ENCODE results near the gene TJP3. TPM values are rescaled to one million over a fixed set of nuclear protein-coding genes. Genes with fewer than 3 reads are reported as not detected.

Gene TJP3
- total RNA-seq, 2 experiments from 2014 or later: 8.2 to 9.0 TPM

GRCh38 chr19:3669082-3669946 is 38.9 kb upstream of the TJP3 start:
- Mint-ChIP-seq H3K4me1 (ENCODE audit: low read depth) (peaks cover 16% of the 10 kb centered on the region), H3K36me3 (ENCODE audit: low read depth) (no peaks in the 10 kb centered on the region), H3K4me3 (no peak overlapping the region), H3K9me3 (no peaks in the 10 kb centered on the region), H3K27ac (no peak overlapping the region), H3K27me3 (no peaks in the 10 kb centered on the region)
- no peaks in the 10 kb centered on the region for H3K9me3 ChIP-seq (ENCODE audit: control insufficient read depth in 1 of 2, insufficient read depth in 1 of 2, low read length in 2 of 2)
- no peak overlapping the region for H3K4me3 ChIP-seq (ENCODE audit: low read length)
- peaks cover 5% of the 10 kb centered on the region for H3K36me3 ChIP-seq (ENCODE audit: insufficient read depth, low read length)
- no peak for DNase-seq
- intact Hi-C loops (cut with DNase I, micrococcal nuclease): loop anchor here (5.0 to 10.0 kb wide), 4 partner anchors 153 to 535 kb away; no protein-coding TSS in a partner anchor
- H3K27ac ChIP-seq (ENCODE audit: low read depth in 1 of 2, low read length in 2 of 2): peak overlapping the region in 1 of 2 donors; percentile 4
- ChIA-PET POLR2A (no interaction called here), CTCF (no interaction called here)
- H3K27me3 ChIP-seq (ENCODE audit: control insufficient read depth in 1 of 2, insufficient read depth in 2 of 2, low read length in 2 of 2): no peaks in the 10 kb centered on the region
- H3K4me1 ChIP-seq (ENCODE audit: insufficient read depth, low read length): peaks cover 28% of the 10 kb centered on the region
- ATAC-seq (ENCODE audit: poor library complexity): no peak
- no peak for TF ChIP-seq CTCF (IDR thresholded peaks at IDR 0.05)

GRCh38 chr19:3669947-3670795 is 38.0 kb upstream of the TJP3 start:
- no peaks in the 10 kb centered on the region for H3K36me3 Mint-ChIP-seq (ENCODE audit: low read depth)
- Histone ChIP-seq H3K27me3 (ENCODE audit: control insufficient read depth in 1 of 2, insufficient read depth in 2 of 2, low read length in 2 of 2) (no peaks in the 10 kb centered on the region), H3K9me3 (ENCODE audit: control insufficient read depth in 1 of 2, insufficient read depth in 1 of 2, low read length in 2 of 2) (no peaks in the 10 kb centered on the region), H3K36me3 (ENCODE audit: insufficient read depth, low read length) (no peaks in the 10 kb centered on the region), H3K4me3 (ENCODE audit: low read length) (no peak overlapping the region), H3K27ac (ENCODE audit: low read depth in 1 of 2, low read length in 2 of 2) (no peak overlapping the region), H3K4me1 (ENCODE audit: insufficient read depth, low read length) (peaks cover 28% of the 10 kb centered on the region)
- no peak for ATAC-seq (ENCODE audit: poor library complexity)
- H3K4me1 Mint-ChIP-seq (ENCODE audit: low read depth): peaks cover 22% of the 10 kb centered on the region
- no peak overlapping the region for H3K4me3 Mint-ChIP-seq
- intact Hi-C loops (cut with DNase I, micrococcal nuclease): loop anchor here (5.0 to 10.0 kb wide), 4 partner anchors 152 to 535 kb away; no protein-coding TSS in a partner anchor
- TF ChIP-seq CTCF (IDR thresholded peaks at IDR 0.05): no peak
- H3K9me3 Mint-ChIP-seq: no peaks in the 10 kb centered on the region
- POLR2A ChIA-PET: interaction anchor here (2.3 kb wide), 1 partner anchor 18 kb away, joined by 11 read pairs; no protein-coding TSS in a partner anchor
- no peaks in the 10 kb centered on the region for H3K27me3 Mint-ChIP-seq
- H3K27ac Mint-ChIP-seq: no peak overlapping the region
- no peak for DNase-seq
- CTCF ChIA-PET: no interaction called here

GRCh38 chr19:3670796-3671679 is 37.1 kb upstream of the TJP3 start:
- POLR2A ChIA-PET: interaction anchor here (2.3 kb wide), 1 partner anchor 17 kb away, joined by 11 read pairs; no protein-coding TSS in a partner anchor
- CTCF ChIA-PET: no interaction called here
- no peak overlapping the region for H3K27ac ChIP-seq (ENCODE audit: low read depth in 1 of 2, low read length in 2 of 2)
- no peaks in the 10 kb centered on the region for H3K9me3 ChIP-seq (ENCODE audit: control insufficient read depth in 1 of 2, insufficient read depth in 1 of 2, low read length in 2 of 2)
- DNase-seq (peak in 3 of 14 experiments; percentile 10 to 35 (median 16)), ATAC-seq (ENCODE audit: poor library complexity) (no peak)
- intact Hi-C loops (cut with DNase I, micrococcal nuclease): no loop called here
- H3K4me1 ChIP-seq (ENCODE audit: insufficient read depth, low read length): peaks cover 22% of the 10 kb centered on the region
- no peaks in the 10 kb centered on the region for H3K27me3 ChIP-seq (ENCODE audit: control insufficient read depth in 1 of 2, insufficient read depth in 2 of 2, low read length in 2 of 2)
- Mint-ChIP-seq H3K27ac (no peak overlapping the region), H3K36me3 (ENCODE audit: low read depth) (no peaks in the 10 kb centered on the region), H3K27me3 (no peaks in the 10 kb centered on the region), H3K9me3 (no peaks in the 10 kb centered on the region), H3K4me3 (peak overlapping the region; percentile 68), H3K4me1 (ENCODE audit: low read depth) (peaks cover 23% of the 10 kb centered on the region)
- no peaks in the 10 kb centered on the region for H3K36me3 ChIP-seq (ENCODE audit: insufficient read depth, low read length)
- peak overlapping the region; percentile 12 for H3K4me3 ChIP-seq (ENCODE audit: low read length)
- no peak for TF ChIP-seq CTCF (IDR thresholded peaks at IDR 0.05)

All from CD4-positive, alpha-beta T cell (primary cell).